ENCODE measurements around the gene GMDS. TPM values are rescaled to one million over a fixed set of nuclear protein-coding genes. Genes with fewer than 3 reads are reported as not detected.
A peak's percentile ranks its signal among the peaks of the same experiment; 100 is the strongest.

The GMDS gene
- total and polyA plus RNA-seq, 2 of the 8 experiments (the other 6 are each of a cell fraction or from before 2014, with no cell fraction given), result 16.8 to 50.0 TPM

DNA sequence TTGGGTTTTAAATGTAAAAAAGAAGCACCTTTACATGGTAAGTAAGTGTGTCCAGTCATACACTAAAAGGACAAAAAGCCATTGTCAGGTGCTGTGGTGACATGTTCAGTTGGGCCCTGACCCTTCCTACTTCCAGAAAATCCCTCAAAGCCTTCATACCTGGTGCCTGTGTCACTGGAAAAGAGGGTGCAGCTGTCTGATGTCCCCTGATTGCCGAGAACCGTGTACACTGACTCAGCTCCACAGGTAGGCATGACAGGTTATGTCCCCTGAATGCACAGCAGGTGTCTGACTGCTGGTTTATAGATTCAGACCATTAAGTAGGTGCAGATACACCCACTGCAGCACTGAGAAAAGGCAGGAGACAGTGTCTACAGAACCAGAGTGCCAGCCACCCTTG, 536.6 kb downstream of the GMDS start:
- Histone ChIP-seq H3K9ac (replicated peaks in 1 of 4; ENCODE audit: extremely low read depth in 1 of 4, low read depth in 3 of 4, low read length in 3 of 4) (no peak overlapping the region), H3K4ac (replicated peaks; ENCODE audit: insufficient read length, low read depth, low read length) (no peak overlapping the region), H2BK12ac (ENCODE audit: low read depth, low read length) (no peak overlapping the region), H3K4me3 (ENCODE audit: extremely low read depth in 1 of 4, insufficient read depth in 2 of 4, low read depth in 3 of 4, low read length in 4 of 4) (no peak overlapping the region), H4K91ac (replicated peaks; ENCODE audit: insufficient read length, low read length) (no peak overlapping the region), H2BK120ac (replicated peaks; ENCODE audit: low read depth, low read length) (no peak overlapping the region), H2BK20ac (ENCODE audit: low read length) (no peak overlapping the region), H3K79me2 (ENCODE audit: control insufficient read depth in 1 of 2, insufficient read depth in 2 of 2, low read length in 2 of 2) (no peaks in the 10 kb centered on the region), H3K4me2 (ENCODE audit: insufficient read depth in 1 of 2, low read depth in 2 of 2, low read length in 2 of 2) (no peak overlapping the region), H4K5ac (ENCODE audit: insufficient read length, low read depth, low read length) (no peak overlapping the region), H2AK5ac (ENCODE audit: low read depth, low read length) (no peak overlapping the region; the same call in 1 of the 2 replicates), H3K36me3 (ENCODE audit: control insufficient read depth in 2 of 4, insufficient read depth in 4 of 4, low read length in 3 of 4) (no peaks in the 10 kb centered on the region), H3K9me3 (ENCODE audit: insufficient read depth in 2 of 2, low read depth in 1 of 2, low read length in 1 of 2) (no peaks in the 10 kb centered on the region), H3K27me3 (replicated peaks in 1 of 4; ENCODE audit: control insufficient read depth in 3 of 4, extremely low read depth in 1 of 4, insufficient read depth in 3 of 4, low read length in 3 of 4) (no peaks in the 10 kb centered on the region; a peak in 1 of 7 replicates), H3K23me2 (ENCODE audit: low read depth, low read length) (no peaks in the 10 kb centered on the region), H4K20me1 (replicated peaks in 1 of 2; ENCODE audit: control insufficient read depth in 1 of 2, insufficient read depth in 2 of 2, low read length in 2 of 2) (peaks cover 0 to 2% of the 10 kb centered on the region in 2 experiments), H2BK5ac (ENCODE audit: low read depth, low read length) (no peak overlapping the region), H3K23ac (ENCODE audit: insufficient read length) (no peak overlapping the region), H3K27ac (ENCODE audit: low read depth, low read length) (no peak overlapping the region), H3K4me1 (replicated peaks in 1 of 4; ENCODE audit: control insufficient read depth in 3 of 4, insufficient read depth in 4 of 4, low read length in 3 of 4) (no peaks in the 10 kb centered on the region), H4K8ac (ENCODE audit: extremely low read depth, insufficient read depth, low read length) (peak overlapping the region; percentile 76; the same call in 1 of the 2 replicates), H3K56ac (replicated peaks; ENCODE audit: insufficient read length, low read depth, low read length) (no peak overlapping the region), H3K18ac (ENCODE audit: extremely low read depth, low read length) (no peak overlapping the region), H3K14ac (ENCODE audit: insufficient read length) (no peak overlapping the region), H2AFZ (ENCODE audit: low read length) (no peak overlapping the region), H2BK15ac (ENCODE audit: low read length) (no peak overlapping the region), H3K79me1 (ENCODE audit: low read depth, low read length) (no peaks in the 10 kb centered on the region)
- WGBS, 2 experiments (ENCODE audit: extremely low coverage in 1 of 2, insufficient coverage in 1 of 2, insufficient read length in 1 of 2, insufficient replicate concordance in 2 of 2, low coverage in 1 of 2, low lambda C conversion rate in 2 of 2, missing lambda C conversion rate in 1 of 2), result 88% methylated on average over 2 of the region's 2 CpGs; no CpG with 5 or more reads in 1 of the 2 experiments
- no peak for FAIRE-seq
- ChIA-PET POLR2A (ENCODE audit: partially characterized antibody) (interaction anchor here (0.7 kb wide), 1 partner anchor 30 kb away, joined by 3 read pairs; no protein-coding TSS in a partner anchor), CTCF (ENCODE audit: partially characterized antibody) (interaction anchor here (0.8 to 3.7 kb wide), 3 partner anchors 9 to 12 kb away, joined by 4 to 12 read pairs (median 4); no protein-coding TSS in a partner anchor)
- DNase-seq (ENCODE audit: low read depth in 1 of 2, low spot score in 2 of 2), result no peak
- no peak for TF ChIP-seq POLR2AphosphoS5 (IDR thresholded peaks at IDR 0.05; ENCODE audit: low read depth, low read length)
- no peak for TF ChIP-seq CREB1 (IDR thresholded peaks at IDR 0.05)
- TF ChIP-seq GTF2F1 (IDR thresholded peaks at IDR 0.05; ENCODE audit: borderline replicate concordance, low read depth, low read length), result no peak
- TF ChIP-seq ATF2 (IDR thresholded peaks at IDR 0.05; ENCODE audit: low read length), result no peak
- no peak for TF ChIP-seq CHD2 (IDR thresholded peaks at IDR 0.05; ENCODE audit: low read length)
- no peak for TF ChIP-seq TBP (IDR thresholded peaks at IDR 0.05; ENCODE audit: low read depth, low read length)
- TF ChIP-seq SIN3A (conservative IDR thresholded peaks at IDR 0.05 in 1 of 2, IDR thresholded peaks at IDR 0.05 in 1 of 2; ENCODE audit: low read depth in 1 of 2, low read length in 2 of 2), result no peak
- TF ChIP-seq, protein P1, sequence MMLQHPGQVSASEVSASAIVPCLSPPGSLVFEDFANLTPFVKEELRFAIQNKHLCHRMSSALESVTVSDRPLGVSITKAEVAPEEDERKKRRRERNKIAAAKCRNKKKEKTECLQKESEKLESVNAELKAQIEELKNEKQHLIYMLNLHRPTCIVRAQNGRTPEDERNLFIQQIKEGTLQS (IDR thresholded peaks at IDR 0.05; ENCODE audit: insufficient read depth, low read depth, low read length), result no peak
- TF ChIP-seq, protein P2, sequence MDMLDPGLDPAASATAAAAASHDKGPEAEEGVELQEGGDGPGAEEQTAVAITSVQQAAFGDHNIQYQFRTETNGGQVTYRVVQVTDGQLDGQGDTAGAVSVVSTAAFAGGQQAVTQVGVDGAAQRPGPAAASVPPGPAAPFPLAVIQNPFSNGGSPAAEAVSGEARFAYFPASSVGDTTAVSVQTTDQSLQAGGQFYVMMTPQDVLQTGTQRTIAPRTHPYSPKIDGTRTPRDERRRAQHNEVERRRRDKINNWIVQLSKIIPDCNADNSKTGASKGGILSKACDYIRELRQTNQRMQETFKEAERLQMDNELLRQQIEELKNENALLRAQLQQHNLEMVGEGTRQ (IDR thresholded peaks at IDR 0.05; ENCODE audit: low read length), result no peak
- no peak for TF ChIP-seq SP4 (IDR thresholded peaks at IDR 0.05; ENCODE audit: low read length)
- TF ChIP-seq EP300 (IDR thresholded peaks at IDR 0.05; ENCODE audit: borderline replicate concordance in 1 of 2, low read depth in 2 of 2, low read length in 2 of 2), result no peak
